ENCODE measurements around the gene CDKL1. TPM values are rescaled to one million over a fixed set of nuclear protein-coding genes. Genes with fewer than 3 reads are reported as not detected.

CDKL1 gene
- total RNA-seq, 1 donor from 2014 or later = 5.4 TPM

DNA sequence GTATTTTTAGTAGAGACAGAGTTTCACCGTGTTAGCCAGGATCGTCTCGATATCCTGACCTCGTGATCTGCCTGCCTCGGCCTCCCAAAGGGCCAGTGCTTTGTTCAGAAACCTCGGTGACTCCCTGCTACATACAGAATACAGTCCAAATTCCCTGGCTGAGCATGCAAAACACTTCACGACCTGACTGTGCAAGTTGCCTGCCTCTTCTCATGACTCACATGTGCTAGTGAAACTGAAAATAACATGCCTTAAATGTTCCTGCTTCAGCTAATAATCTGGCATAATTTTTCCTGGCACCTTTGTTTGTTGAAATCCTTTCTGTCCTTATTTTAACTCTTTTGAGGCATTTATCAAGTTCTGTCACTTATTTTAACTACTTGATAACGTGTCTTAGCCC, 76.4 kb downstream of the CDKL1 start:
- Mint-ChIP-seq H3K36me3 (ENCODE audit: low read depth, unreplicated experiment) (no peaks in the 10 kb centered on the region), H3K9me3 (ENCODE audit: unreplicated experiment) (no peaks in the 10 kb centered on the region), H3K4me1 (ENCODE audit: low read depth, unreplicated experiment) (peaks cover 11% of the 10 kb centered on the region), H3K27ac (ENCODE audit: unreplicated experiment) (no peak overlapping the region), H3K4me3 (ENCODE audit: unreplicated experiment) (no peak overlapping the region), H3K27me3 (ENCODE audit: low read depth, unreplicated experiment) (no peaks in the 10 kb centered on the region)
- Histone ChIP-seq H3K9ac (ENCODE audit: low read length) (peak overlapping the region; percentile 80), H3K36me3 (ENCODE audit: insufficient read depth, low read length) (peaks cover 7% of the 10 kb centered on the region), H3K4me2 (ENCODE audit: low read length) (peak overlapping the region; percentile 74), H3K79me2 (ENCODE audit: insufficient read depth, low read length) (peaks cover 24% of the 10 kb centered on the region), H3K9me3 (ENCODE audit: insufficient read depth, low read depth, low read length) (no peaks in the 10 kb centered on the region), H4K20me1 (ENCODE audit: insufficient read depth, low read length) (peaks cover 13% of the 10 kb centered on the region), H2AFZ (ENCODE audit: low read depth, low read length) (no peak overlapping the region), H3K4me3 (ENCODE audit: insufficient read depth, low read depth, low read length) (no peak overlapping the region), H3K27me3 (ENCODE audit: insufficient read depth, low read length) (no peaks in the 10 kb centered on the region), H3K4me1 (ENCODE audit: insufficient read depth, low read length) (peaks cover 7% of the 10 kb centered on the region), H3K27ac (ENCODE audit: low read depth, low read length) (peak overlapping the region; percentile 93)
- FAIRE-seq (no peak), DNase-seq (ENCODE audit: low read depth) (peak; percentile 51)
- TF ChIP-seq, protein P1, sequence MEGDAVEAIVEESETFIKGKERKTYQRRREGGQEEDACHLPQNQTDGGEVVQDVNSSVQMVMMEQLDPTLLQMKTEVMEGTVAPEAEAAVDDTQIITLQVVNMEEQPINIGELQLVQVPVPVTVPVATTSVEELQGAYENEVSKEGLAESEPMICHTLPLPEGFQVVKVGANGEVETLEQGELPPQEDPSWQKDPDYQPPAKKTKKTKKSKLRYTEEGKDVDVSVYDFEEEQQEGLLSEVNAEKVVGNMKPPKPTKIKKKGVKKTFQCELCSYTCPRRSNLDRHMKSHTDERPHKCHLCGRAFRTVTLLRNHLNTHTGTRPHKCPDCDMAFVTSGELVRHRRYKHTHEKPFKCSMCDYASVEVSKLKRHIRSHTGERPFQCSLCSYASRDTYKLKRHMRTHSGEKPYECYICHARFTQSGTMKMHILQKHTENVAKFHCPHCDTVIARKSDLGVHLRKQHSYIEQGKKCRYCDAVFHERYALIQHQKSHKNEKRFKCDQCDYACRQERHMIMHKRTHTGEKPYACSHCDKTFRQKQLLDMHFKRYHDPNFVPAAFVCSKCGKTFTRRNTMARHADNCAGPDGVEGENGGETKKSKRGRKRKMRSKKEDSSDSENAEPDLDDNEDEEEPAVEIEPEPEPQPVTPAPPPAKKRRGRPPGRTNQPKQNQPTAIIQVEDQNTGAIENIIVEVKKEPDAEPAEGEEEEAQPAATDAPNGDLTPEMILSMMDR (IDR thresholded peaks at IDR 0.05; ENCODE audit: insufficient read depth, low read depth, low read length) = no peak
- TF ChIP-seq EZH2 (IDR thresholded peaks at IDR 0.05; ENCODE audit: insufficient read depth, low read length) = no peak

GRCh38 chr14:50319721-50320120, 77.0 kb downstream of the CDKL1 start:
- Histone ChIP-seq H3K9ac (ENCODE audit: low read length) (no peak overlapping the region), H3K4me1 (ENCODE audit: insufficient read depth, low read length) (peaks cover 7% of the 10 kb centered on the region), H3K9me3 (ENCODE audit: insufficient read depth, low read depth, low read length) (no peaks in the 10 kb centered on the region), H3K27me3 (ENCODE audit: insufficient read depth, low read length) (no peaks in the 10 kb centered on the region), H3K27ac (ENCODE audit: low read depth, low read length) (no peak overlapping the region), H3K36me3 (ENCODE audit: insufficient read depth, low read length) (peaks cover 4% of the 10 kb centered on the region), H4K20me1 (ENCODE audit: insufficient read depth, low read length) (peaks cover 13% of the 10 kb centered on the region), H2AFZ (ENCODE audit: low read depth, low read length) (no peak overlapping the region), H3K4me3 (ENCODE audit: insufficient read depth, low read depth, low read length) (no peak overlapping the region), H3K79me2 (ENCODE audit: insufficient read depth, low read length) (peaks cover 24% of the 10 kb centered on the region), H3K4me2 (ENCODE audit: low read length) (no peak overlapping the region)
- TF ChIP-seq EZH2 (IDR thresholded peaks at IDR 0.05; ENCODE audit: insufficient read depth, low read length) = no peak
- TF ChIP-seq, protein P1 (IDR thresholded peaks at IDR 0.05; ENCODE audit: insufficient read depth, low read depth, low read length) = no peak
- H3K27me3 Mint-ChIP-seq (ENCODE audit: low read depth, unreplicated experiment) = no peaks in the 10 kb centered on the region
- no peak overlapping the region for H3K4me3 Mint-ChIP-seq (ENCODE audit: unreplicated experiment)
- FAIRE-seq (no peak), DNase-seq (ENCODE audit: low read depth) (no peak)
- no peaks in the 10 kb centered on the region for H3K9me3 Mint-ChIP-seq (ENCODE audit: unreplicated experiment)
- peak overlapping the region; percentile 79 for H3K27ac Mint-ChIP-seq (ENCODE audit: unreplicated experiment)
- peaks cover 11% of the 10 kb centered on the region for H3K4me1 Mint-ChIP-seq (ENCODE audit: low read depth, unreplicated experiment)
- H3K36me3 Mint-ChIP-seq (ENCODE audit: low read depth, unreplicated experiment) = no peaks in the 10 kb centered on the region

GRCh38 chr14:50319293-50319692, 77.4 kb downstream of the CDKL1 start:
- H3K36me3 Mint-ChIP-seq (ENCODE audit: low read depth, unreplicated experiment) = no peaks in the 10 kb centered on the region
- Histone ChIP-seq H3K27ac (ENCODE audit: low read depth, low read length) (no peak overlapping the region), H3K27me3 (ENCODE audit: insufficient read depth, low read length) (no peaks in the 10 kb centered on the region), H3K4me2 (ENCODE audit: low read length) (no peak overlapping the region), H3K79me2 (ENCODE audit: insufficient read depth, low read length) (peaks cover 24% of the 10 kb centered on the region), H3K4me3 (ENCODE audit: insufficient read depth, low read depth, low read length) (no peak overlapping the region), H4K20me1 (ENCODE audit: insufficient read depth, low read length) (peaks cover 13% of the 10 kb centered on the region), H3K4me1 (ENCODE audit: insufficient read depth, low read length) (peaks cover 7% of the 10 kb centered on the region), H2AFZ (ENCODE audit: low read depth, low read length) (no peak overlapping the region), H3K9me3 (ENCODE audit: insufficient read depth, low read depth, low read length) (no peaks in the 10 kb centered on the region), H3K9ac (ENCODE audit: low read length) (no peak overlapping the region), H3K36me3 (ENCODE audit: insufficient read depth, low read length) (peaks cover 4% of the 10 kb centered on the region)
- DNase-seq (ENCODE audit: low read depth) (no peak), FAIRE-seq (no peak)
- peak overlapping the region; percentile 79 for H3K27ac Mint-ChIP-seq (ENCODE audit: unreplicated experiment)
- peak overlapping the region; percentile 68 for H3K4me3 Mint-ChIP-seq (ENCODE audit: unreplicated experiment)
- peaks cover 11% of the 10 kb centered on the region for H3K4me1 Mint-ChIP-seq (ENCODE audit: low read depth, unreplicated experiment)
- H3K9me3 Mint-ChIP-seq (ENCODE audit: unreplicated experiment) = no peaks in the 10 kb centered on the region
- TF ChIP-seq, protein P1 (IDR thresholded peaks at IDR 0.05; ENCODE audit: insufficient read depth, low read depth, low read length) = no peak
- TF ChIP-seq EZH2 (IDR thresholded peaks at IDR 0.05; ENCODE audit: insufficient read depth, low read length) = no peak
- no peaks in the 10 kb centered on the region for H3K27me3 Mint-ChIP-seq (ENCODE audit: low read depth, unreplicated experiment)

Data from astrocyte (in vitro differentiated cells and primary cell).